K562 (cell line): ENCODE results near the gene HLA-DOA. TPM values are rescaled to one million over a fixed set of nuclear protein-coding genes. Genes with fewer than 3 reads are reported as not detected.

Source experiments
- ATAC-seq: fragments of 200-7000 bp; cut with Tn5 transposase; 3 replicates; pipeline ENCODE4 v1.9.1; 2020; ENCODE audit warnings: moderate library complexity
- BruUV-seq: library from RNA; stranded (reverse); fragments of 400-500 nt; replicated peaks from 2 replicates; lab custom pipeline; 2021; lab: Mats Ljungman, UMichigan
- CTCF ChIA-PET: fragments of 300-600 bp; formaldehyde crosslinking; extraction: SDS; loops from one replicate; lab custom pipeline; 2021; ENCODE audit warnings: low intra/inter-chr PET ratio; lab: Yijun Ruan, JAX
- POLR2A ChIA-PET: fragments of 300-600, 350-650 bp; sonication (Branson Sonifier 250); formaldehyde crosslinking; extraction: SDS; loops from one replicate; lab custom pipeline; 2021; ENCODE audit warnings: antibody characterized with exemption, inconsistent platforms; lab: Yijun Ruan, JAX
- DNase-seq, 4 experiments: peaks; one replicate each; pipeline versions ENCODE4 v3.0.0 to v3.0.0-alpha.2; 2011 to 2018; ENCODE audit warnings: low spot score in 3 of 4, mixed read lengths in 3 of 4; ENCODE audit errors: extremely low read depth in 1 of 4
- FAIRE-seq: peaks from 2 replicates; lab custom pipeline; 2011; peaks lifted over from hg19 to GRCh38; lab: Jason Lieb, UNC
- H2AFZ ChIP-seq: 2 replicates; pipeline ENCODE4 v1.6.0; 2011; ENCODE audit warnings: low read depth, low read length, control low read depth, inconsistent platforms
- H3K27ac ChIP-seq: fragments of 200-600 bp; 3 replicates; pipeline ENCODE4 v1.8.0; 2011; ENCODE audit warnings: low read depth, mild to moderate bottlenecking, control low read depth, inconsistent platforms, low read length, moderate library complexity, mixed read lengths; ENCODE audit errors: extremely low read depth
- H3K27me3 ChIP-seq, 2 experiments: fragments of 300-600 bp in 1 of 2; 2 replicates in 1 of 2; 3 replicates in 1 of 2; pipeline versions ENCODE4 v1.6.0 to v1.8.0; 2011; ENCODE audit warnings: inconsistent platforms in 2 of 2, low read length in 2 of 2, mild to moderate bottlenecking in 1 of 2, mixed read lengths in 1 of 2, moderate library complexity in 1 of 2; ENCODE audit not compliant: control insufficient read depth in 2 of 2, insufficient read depth in 2 of 2
- H3K36me3 ChIP-seq: fragments of 300-600 bp; 3 replicates; pipeline ENCODE4 v1.8.0; 2011; ENCODE audit warnings: mild to moderate bottlenecking, low read length, inconsistent platforms; ENCODE audit not compliant: control insufficient read depth, insufficient read depth
- H3K4me1 ChIP-seq, 2 experiments: fragments of 200-600 bp in 1 of 2; replicated peaks in 1 of 2; 2 replicates in 1 of 2; 3 replicates in 1 of 2; pipeline versions ENCODE4 v1.5.1 to v1.8.0; 2011; ENCODE audit warnings: inconsistent platforms in 2 of 2, low read length in 2 of 2, mild to moderate bottlenecking in 1 of 2, mixed read lengths in 1 of 2, moderate library complexity in 1 of 2; ENCODE audit not compliant: control insufficient read depth in 2 of 2, insufficient read depth in 2 of 2
- H3K4me2 ChIP-seq: 2 replicates; pipeline ENCODE4 v1.6.1; 2011; ENCODE audit warnings: low read length, control low read depth, inconsistent platforms, mixed read lengths; ENCODE audit not compliant: insufficient read depth
- H3K4me3 ChIP-seq: fragments of 200-600 bp; sonication (generic), shearing (Covaris generic); 2 replicates; pipeline ENCODE4 v1.5.1; 2016; ENCODE audit warnings: control low read depth, inconsistent platforms
- H3K79me2 ChIP-seq: fragments of 200-600 bp; 3 replicates; pipeline ENCODE4 v1.8.0; 2011; ENCODE audit warnings: low read length, inconsistent platforms; ENCODE audit not compliant: control insufficient read depth, insufficient read depth
- H3K9ac ChIP-seq, 2 experiments: 2 replicates each; pipeline versions ENCODE4 v1.6.0 to v1.6.1; 2011; ENCODE audit warnings: low read depth in 2 of 2, low read length in 2 of 2, control low read depth in 1 of 2, inconsistent platforms in 1 of 2, mild to moderate bottlenecking in 1 of 2, mixed read lengths in 1 of 2; ENCODE audit not compliant: insufficient read depth in 1 of 2
- H3K9me1 ChIP-seq: one replicate; pipeline ENCODE4 v1.6.0; 2011; ENCODE audit warnings: inconsistent platforms, mild to moderate bottlenecking, low read length, moderate library complexity; ENCODE audit not compliant: control insufficient read depth, insufficient read depth
- H3K9me3 ChIP-seq: replicated peaks from 2 replicates; pipeline ENCODE4 v1.5.1; 2011; ENCODE audit warnings: low read depth, low read length, inconsistent platforms; ENCODE audit not compliant: control insufficient read depth, insufficient read depth
- H4K20me1 ChIP-seq: replicated peaks from 2 replicates; pipeline ENCODE4 v1.6.1; 2011; ENCODE audit warnings: low read length, inconsistent platforms, mixed read lengths; ENCODE audit not compliant: control insufficient read depth, insufficient read depth
- ETS2 ChIP-seq: IDR thresholded peaks from 2 replicates; pipeline ENCODE4 v1.6.1; 2016; ENCODE audit warnings: borderline replicate concordance, missing genetic modification characterization, mild to moderate bottlenecking, moderate library complexity, missing compliant biosample characterization; ENCODE audit not compliant: poor library complexity, severe bottlenecking
- NFIC ChIP-seq: fragments of 450-650 bp; IDR thresholded peaks from 2 replicates; pipeline ENCODE4 v1.6.1; 2017; ENCODE audit warnings: mild to moderate bottlenecking, inconsistent platforms
- TRIM28 ChIP-seq: fragments of 450-650 bp; IDR thresholded peaks from 2 replicates; pipeline ENCODE4 v1.6.1; 2017
- XRCC3 ChIP-seq: fragments of 450-650 bp; IDR thresholded peaks from 2 replicates; pipeline ENCODE4 v1.6.1; 2017; ENCODE audit warnings: mild to moderate bottlenecking, moderate library complexity
- ZNF23 ChIP-seq: fragments of 250-450 bp; sonication (Bioruptor Pico); IDR thresholded peaks from 2 replicates; pipeline ENCODE4 v1.4.0; 2020; ENCODE audit warnings: mild to moderate bottlenecking
- ZNF511 ChIP-seq: sonication (generic); formaldehyde crosslinking; IDR thresholded peaks from 2 replicates; pipeline ENCODE4 v1.8.0; 2022; ENCODE audit warnings: mild to moderate bottlenecking, missing genetic modification reagents
- ZNF589 ChIP-seq: fragments of 200-800 bp; sonication (Bioruptor generic); IDR thresholded peaks from 2 replicates; pipeline ENCODE4 v1.6.1; 2016; ENCODE audit warnings: low read depth, missing genetic modification characterization, missing compliant biosample characterization
- ZNF780A ChIP-seq: fragments of 250-450 bp; sonication (Bioruptor Pico); IDR thresholded peaks from 2 replicates; pipeline ENCODE4 v1.5.0; 2021; ENCODE audit warnings: mild to moderate bottlenecking
- WGBS: fragments of 100-300 bp; shearing (Covaris generic); methylation state at CpG from one replicate; pipeline ENCODE4 v1.1.6; 2016; ENCODE audit warnings: low coverage, mixed read lengths; ENCODE audit not compliant: insufficient coverage; ENCODE audit errors: missing lambda C conversion rate; 5-methylcytosine and 5-hydroxymethylcytosine counted together
- in situ Hi-C: fragments of 300-500 bp; cut with MboI; formaldehyde crosslinking; loops from 4 replicates; pipeline ENCODE4 v1.15.0; 2018; ENCODE audit warnings: inconsistent platforms, mixed read lengths
- intact Hi-C: fragments of 100-400 bp; cut with micrococcal nuclease; formaldehyde crosslinking; loops from 2 replicates; pipeline ENCODE4 v1.14.2; 2022
- polyA plus RNA-seq, 8 experiments: library from polyadenylated mRNA; depleted of rRNA in 4 of 8; stranded (reverse) in 5 of 8; unstranded in 3 of 8; fragments of >200 nt; fragmentation: Nextera tagmentation in 2 of 8; fragmentation: Illumina TruSeq in 1 of 8; extraction: Ambion mirVana in 2 of 8; extraction: Trizol in 1 of 8; gene quantifications; 2 replicates each; pipeline versions ENCODE4 v1.2.1 to v1.2.3, GENCODE V29; 2011 to 2014; ENCODE audit warnings: inconsistent platforms in 1 of 8, missing spikeins in 1 of 8
- total RNA-seq, 7 experiments: library from RNA; depleted of rRNA in 6 of 7; stranded (reverse); fragments of >200 nt in 6 of 7; fragmentation: Illumina TruSeq in 2 of 7; extraction: Trizol in 2 of 7; gene quantifications; 2 replicates each; pipeline versions ENCODE4 v1.2.1 to v1.2.3, GENCODE V29; 2011 to 2021; ENCODE audit warnings: low replicate concordance in 1 of 7

HLA-DOA gene
- total and polyA plus RNA-seq, 9 of the 15 experiments (the other 6 are each of a cell fraction or from before 2014, with no cell fraction given): 0.07 TPM; not detected in 8

- no peak for TF ChIP-seq ZNF511
- TF ChIP-seq, all 486 proteins: peak for 0
Observed at GRCh38 chr6:33036535-33036934, 27.1 kb upstream of the HLA-DOA start (continued).

DNA sequence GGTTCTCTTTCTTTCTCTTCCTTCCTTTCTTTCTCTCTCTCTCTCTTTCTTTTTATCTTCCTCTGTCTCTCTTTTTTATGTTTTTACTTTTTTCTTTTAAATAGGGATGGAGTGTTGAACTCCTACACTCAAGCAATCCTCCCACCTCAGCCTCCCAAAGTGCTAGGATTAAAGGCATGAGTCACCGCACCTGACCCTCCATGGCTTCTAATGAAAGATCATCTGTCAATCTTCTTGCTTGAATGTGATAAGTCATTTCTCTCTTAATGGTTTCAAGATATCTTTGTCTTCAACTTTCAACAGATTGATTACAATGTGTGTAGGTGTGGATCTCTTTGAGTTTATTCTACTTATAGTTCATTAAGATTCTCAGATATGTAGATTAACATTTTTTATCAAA, 25.2 kb upstream of the HLA-DOA start:
- no peak overlapping the region for H3K4me3 ChIP-seq
- H3K9me3 ChIP-seq: 0 out of 2 replicates have a peak, but pooled peaks cover 1% of the 10 kb centered on the region
- H3K79me2 ChIP-seq: no peaks in the 10 kb centered on the region
- BruUV-seq: no TSS peak
- H3K9ac ChIP-seq: no peak overlapping the region
- FAIRE-seq (no peak), DNase-seq (no peak), ATAC-seq (no peak)
- in situ Hi-C loops (no loop called here), intact Hi-C loops (no loop called here)
- H4K20me1 ChIP-seq: no peaks in the 10 kb centered on the region
- no peak overlapping the region for H3K27ac ChIP-seq
- TF ChIP-seq ZNF589: no peak
- TF ChIP-seq XRCC3: no peak
- no peak for TF ChIP-seq TRIM28
- no peak for TF ChIP-seq ZNF780A (CRISPR knock-in tag)
- no peak for TF ChIP-seq ZNF23 (CRISPR knock-in tag)
- TF ChIP-seq ETS2 (tag): no peak
- no peak for TF ChIP-seq NFIC
- H3K4me2 ChIP-seq: no peak overlapping the region
- no peaks in the 10 kb centered on the region for H3K27me3 ChIP-seq
- no peaks in the 10 kb centered on the region for H3K36me3 ChIP-seq
- no peaks in the 10 kb centered on the region for H3K9me1 ChIP-seq
- POLR2A ChIA-PET: no interaction called here
- CTCF ChIA-PET: no interaction called here
- no peaks in the 10 kb centered on the region for H3K4me1 ChIP-seq
- H2AFZ ChIP-seq: no peak overlapping the region
- WGBS: 0% methylated on average over 1 of the region's 1 CpG
